K562 (cell line): ENCODE measurements around the gene ATXN1. TPM values are rescaled to one million over a fixed set of nuclear protein-coding genes. Genes with fewer than 3 reads are reported as not detected.

Source experiments
- AFF4 ChIP-seq: sonication (generic); formaldehyde crosslinking; IDR thresholded peaks from 2 replicates; pipeline ENCODE4 v1.8.0; 2023; ENCODE audit warnings: mild to moderate bottlenecking, missing genetic modification reagents
- ATF6 ChIP-seq: sonication (generic); formaldehyde crosslinking; IDR thresholded peaks from 2 replicates; pipeline ENCODE4 v1.4.0; 2020; ENCODE audit warnings: mild to moderate bottlenecking, missing genetic modification reagents
- CAMTA2 ChIP-seq: fragments of 250-450 bp; sonication (Bioruptor Pico); conservative IDR thresholded peaks from 2 replicates; pipeline ENCODE4 v1.5.1; 2022
- GABPB2 ChIP-seq: fragments of 250-450 bp; sonication (Bioruptor Pico); conservative IDR thresholded peaks from 2 replicates; pipeline ENCODE4 v1.5.1; 2021; ENCODE audit warnings: mild to moderate bottlenecking
- HBP1 ChIP-seq: fragments of 450-650 bp; formaldehyde crosslinking; IDR thresholded peaks from 2 replicates; pipeline ENCODE4 v1.4.0; 2022; ENCODE audit warnings: missing genetic modification characterization
- KAT7 ChIP-seq: sonication (generic); formaldehyde crosslinking; IDR thresholded peaks from 2 replicates; pipeline ENCODE4 v1.8.0; 2022; ENCODE audit warnings: missing genetic modification reagents, mild to moderate bottlenecking, borderline replicate concordance
- MTA1 ChIP-seq: fragments of 450-650 bp; IDR thresholded peaks from 2 replicates; pipeline ENCODE4 v1.6.1; 2017; ENCODE audit warnings: borderline replicate concordance
- PHF21A ChIP-seq: fragments of 450-650 bp; IDR thresholded peaks from 2 replicates; pipeline ENCODE4 v1.6.1; 2017; ENCODE audit warnings: low read depth, borderline replicate concordance
- PTBP1 ChIP-seq: fragments of 200-400 bp; formaldehyde crosslinking; IDR thresholded peaks from 2 replicates; pipeline ENCODE4 v1.6.1; 2017; ENCODE audit warnings: low read depth, low read length
- RBM17 ChIP-seq: fragments of 200-400 bp; formaldehyde crosslinking; IDR thresholded peaks from 2 replicates; pipeline ENCODE4 v1.6.1; 2017; ENCODE audit warnings: low read depth, mild to moderate bottlenecking, low read length, borderline replicate concordance
- RUNX1 ChIP-seq: sonication (generic); IDR thresholded peaks from 2 replicates; pipeline ENCODE4 v1.6.1; 2016; ENCODE audit warnings: antibody characterized with exemption, low read depth
- SIRT6 ChIP-seq: IDR thresholded peaks from one replicate; pipeline ENCODE4 v1.6.1; 2012; ENCODE audit warnings: low read depth, mild to moderate bottlenecking, control low read depth, inconsistent platforms, low read length, moderate library complexity
- SRF ChIP-seq, 2 experiments: fragments of 250-450, 450-650 bp in 1 of 2; sonication (Bioruptor Pico) in 1 of 2; sonication (generic) in 1 of 2; formaldehyde crosslinking; IDR thresholded peaks; 2 replicates each; pipeline versions ENCODE4 v1.5.0 to v1.5.1; 2020 to 2022; ENCODE audit warnings: mild to moderate bottlenecking in 1 of 2, missing genetic modification reagents in 1 of 2
- SUPT5H ChIP-seq: fragments of 450-650 bp; IDR thresholded peaks from 2 replicates; pipeline ENCODE4 v1.6.1; 2016
- TBP ChIP-seq: optimal IDR thresholded peaks from 2 replicates; pipeline ENCODE3; 2011; ENCODE audit warnings: low read depth, low read length, improper control_type of control experiment
- TCF3 ChIP-seq: sonication (generic); formaldehyde crosslinking; IDR thresholded peaks from 2 replicates; pipeline ENCODE4 v1.4.0; 2020; ENCODE audit warnings: mild to moderate bottlenecking, missing genetic modification reagents
- TFAM ChIP-seq: fragments of 250-450 bp; sonication (Bioruptor Pico); conservative IDR thresholded peaks from 2 replicates; pipeline ENCODE4 v1.5.0; 2021; ENCODE audit warnings: mild to moderate bottlenecking, moderate library complexity
- TSC22D4 ChIP-seq: fragments of 450-650 bp; IDR thresholded peaks from 2 replicates; pipeline ENCODE4 v1.6.1; 2016; ENCODE audit warnings: missing genetic modification characterization, missing biosample characterization, control low read depth
- ZC3H4 ChIP-seq: sonication (generic); formaldehyde crosslinking; IDR thresholded peaks from 2 replicates; pipeline ENCODE4 v1.9.0; 2021; ENCODE audit warnings: missing genetic modification reagents, borderline replicate concordance
- ZNF133 ChIP-seq: fragments of 250-450 bp; sonication (Bioruptor Pico); IDR thresholded peaks from 2 replicates; pipeline ENCODE4 v1.4.0; 2020; ENCODE audit warnings: mild to moderate bottlenecking
- polyA plus RNA-seq, 8 experiments: library from polyadenylated mRNA; depleted of rRNA in 4 of 8; stranded (reverse) in 5 of 8; unstranded in 3 of 8; fragments of >200 nt; fragmentation: Nextera tagmentation in 2 of 8; fragmentation: Illumina TruSeq in 1 of 8; extraction: Ambion mirVana in 2 of 8; extraction: Trizol in 1 of 8; gene quantifications; 2 replicates each; pipeline versions ENCODE4 v1.2.1 to v1.2.3, GENCODE V29; 2011 to 2014; ENCODE audit warnings: inconsistent platforms in 1 of 8, missing spikeins in 1 of 8
- total RNA-seq, 7 experiments: library from RNA; depleted of rRNA in 6 of 7; stranded (reverse); fragments of >200 nt in 6 of 7; fragmentation: Illumina TruSeq in 2 of 7; extraction: Trizol in 2 of 7; gene quantifications; 2 replicates each; pipeline versions ENCODE4 v1.2.1 to v1.2.3, GENCODE V29; 2011 to 2021; ENCODE audit warnings: low replicate concordance in 1 of 7

ATXN1 gene
- total and polyA plus RNA-seq, 9 of the 15 experiments (the other 6 are each of a cell fraction or from before 2014, with no cell fraction given): under 0.01 to 1.2 (median 0.58) TPM

- TF ChIP-seq AFF4 (CRISPR knock-in tag): no peak
- 0 out of 2 replicates have a peak, but pooled peaks have one; percentile 51 for TF ChIP-seq ATF6 (CRISPR knock-in tag)
- no peak for TF ChIP-seq PTBP1
- peak; percentile 87; the same call in 1 of the 2 replicates for TF ChIP-seq RUNX1
- no peak for TF ChIP-seq RBM17
- no peak for TF ChIP-seq TBP
- peak; percentile 91 for TF ChIP-seq MTA1
- no peak for TF ChIP-seq TFAM (CRISPR knock-in tag)
- no peak for TF ChIP-seq SIRT6
- TF ChIP-seq TSC22D4 (tag): no peak
- no peak for TF ChIP-seq SRF (CRISPR knock-in tag; IDR thresholded peaks at IDR 0.05)
- no peak for TF ChIP-seq ZNF133 (CRISPR knock-in tag)
- TF ChIP-seq ZC3H4 (CRISPR knock-in tag): no peak
- TF ChIP-seq HBP1: no peak
- TF ChIP-seq GABPB2 (CRISPR knock-in tag): no peak
- TF ChIP-seq SUPT5H: no peak
- peak; percentile 63; the same call in 1 of the 2 replicates for TF ChIP-seq CAMTA2
- peak; percentile 100 for TF ChIP-seq TCF3
- no peak; the same call in 1 of the 2 replicates for TF ChIP-seq KAT7 (CRISPR knock-in tag)
- TF ChIP-seq PHF21A: 0 out of 2 replicates have a peak, but pooled peaks have one; percentile 65
These were observed 491.0 kb downstream of the ATXN1 start (continued) for GRCh38 chr6:16270178-16270794.
